Measurements from ENCODE around the gene SAMD8.

The SAMD8 gene

GRCh38 chr10:75111365-75111906 is at the start of gene SAMD8:
Gene SAMD8, plus strand, starts transcription at chr10:75111656. Its CDS starts 38,873 bp downstream, at chr10:75150529.
- peak; percentile 94 to 98 for DNase-seq (ENCODE audit: low spot score in 2 of 2)
- ATAC-seq = peak; percentile 90
- peaks cover 55% of the 10 kb centered on the region for H3K4me1 Mint-ChIP-seq
- peak within 1 kb of the TSS; percentile 93 for H3K4me3 Mint-ChIP-seq
- H3K9me3 Mint-ChIP-seq = no peaks in the 10 kb centered on the region
- H3K36me3 Mint-ChIP-seq = peaks cover 7% of the 10 kb centered on the region
- H3K27ac Mint-ChIP-seq = peak within 1 kb of the TSS; percentile 95

GRCh38 chr10:75061709-75062505 is 49.5 kb upstream of the SAMD8 start:
- Mint-ChIP-seq H3K4me1 (no peaks in the 10 kb centered on the region), H3K27ac (no peak overlapping the region), H3K4me3 (no peak overlapping the region), H3K36me3 (no peaks in the 10 kb centered on the region), H3K9me3 (no peaks in the 10 kb centered on the region)
- DNase-seq (ENCODE audit: low spot score in 2 of 2) = no peak
- no peak for ATAC-seq

GRCh38 chr10:75062506-75063299 is 48.8 kb upstream of the SAMD8 start:
- ATAC-seq = no peak
- Mint-ChIP-seq H3K4me1 (no peaks in the 10 kb centered on the region), H3K27ac (no peak overlapping the region), H3K36me3 (no peaks in the 10 kb centered on the region), H3K4me3 (no peak overlapping the region), H3K9me3 (no peaks in the 10 kb centered on the region)
- DNase-seq (ENCODE audit: low spot score in 2 of 2) = no peak

- H3K9me3 Mint-ChIP-seq = no peaks in the 10 kb centered on the region
- no peaks in the 10 kb centered on the region for H3K4me1 Mint-ChIP-seq
- no peak for ATAC-seq
- H3K27ac Mint-ChIP-seq = no peak overlapping the region
- DNase-seq (ENCODE audit: low spot score in 2 of 2) = no peak
- no peak overlapping the region for H3K4me3 Mint-ChIP-seq
- no peaks in the 10 kb centered on the region for H3K36me3 Mint-ChIP-seq
Measured at GRCh38 chr10:75063461-75064230, 47.8 kb upstream of the SAMD8 start.

DNA sequence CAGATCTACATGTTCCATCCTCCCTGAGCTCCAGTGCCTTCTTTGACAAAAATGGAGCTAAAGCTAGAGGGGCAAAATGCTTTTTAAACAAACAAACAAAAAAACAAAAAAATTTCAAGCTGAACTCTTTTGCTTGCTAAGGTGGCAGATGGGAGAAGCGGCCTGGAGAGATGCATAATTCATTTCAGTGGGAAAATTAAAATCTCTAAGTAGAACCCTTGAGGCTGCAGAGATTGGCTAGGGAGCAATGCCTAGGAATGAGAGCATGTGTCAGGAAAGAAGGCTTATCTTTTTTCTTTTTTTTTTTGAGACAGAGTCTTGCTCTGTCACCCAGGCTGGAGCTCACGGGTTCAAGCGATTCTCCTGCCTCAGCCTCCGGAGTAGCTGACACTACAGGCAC is 46.4 kb upstream of the SAMD8 start:
- no peak overlapping the region for H3K27ac Mint-ChIP-seq
- no peak for ATAC-seq
- no peaks in the 10 kb centered on the region for H3K36me3 Mint-ChIP-seq
- H3K4me3 Mint-ChIP-seq = no peak overlapping the region
- H3K9me3 Mint-ChIP-seq = no peaks in the 10 kb centered on the region
- peaks cover 5% of the 10 kb centered on the region for H3K4me1 Mint-ChIP-seq
- DNase-seq (ENCODE audit: low spot score in 2 of 2) = no peak

DNA sequence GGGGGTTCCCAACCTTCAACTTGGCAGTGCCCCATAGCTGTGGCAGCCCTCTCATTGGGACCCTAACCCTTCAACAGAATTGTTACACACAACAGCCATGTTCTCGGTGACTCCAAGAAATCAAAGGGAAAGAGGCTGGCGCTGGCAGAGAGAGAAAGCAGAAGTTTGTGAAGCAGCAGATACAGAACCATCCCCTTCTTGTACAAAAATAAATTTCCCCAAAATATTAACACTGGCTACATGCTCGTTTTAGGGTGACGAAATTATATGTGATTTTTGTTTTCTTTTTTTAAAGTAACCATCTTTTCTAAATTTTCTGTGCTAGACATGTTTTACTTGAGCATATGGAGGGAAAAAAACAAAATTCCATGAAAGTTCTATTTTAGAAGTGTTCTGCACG is 45.2 kb upstream of the SAMD8 start:
- Mint-ChIP-seq H3K4me3 (no peak overlapping the region), H3K4me1 (peaks cover 12% of the 10 kb centered on the region), H3K27ac (no peak overlapping the region), H3K9me3 (no peaks in the 10 kb centered on the region), H3K36me3 (no peaks in the 10 kb centered on the region)
- ATAC-seq (no peak), DNase-seq (ENCODE audit: low spot score in 2 of 2) (no peak)

GRCh38 chr10:75067272-75067671 is 44.2 kb upstream of the SAMD8 start:
- ATAC-seq = no peak
- Mint-ChIP-seq H3K36me3 (no peaks in the 10 kb centered on the region), H3K4me1 (peaks cover 12% of the 10 kb centered on the region), H3K27ac (no peak overlapping the region), H3K9me3 (no peaks in the 10 kb centered on the region), H3K4me3 (no peak overlapping the region)
- no peak for DNase-seq (ENCODE audit: low spot score in 2 of 2)

DNA sequence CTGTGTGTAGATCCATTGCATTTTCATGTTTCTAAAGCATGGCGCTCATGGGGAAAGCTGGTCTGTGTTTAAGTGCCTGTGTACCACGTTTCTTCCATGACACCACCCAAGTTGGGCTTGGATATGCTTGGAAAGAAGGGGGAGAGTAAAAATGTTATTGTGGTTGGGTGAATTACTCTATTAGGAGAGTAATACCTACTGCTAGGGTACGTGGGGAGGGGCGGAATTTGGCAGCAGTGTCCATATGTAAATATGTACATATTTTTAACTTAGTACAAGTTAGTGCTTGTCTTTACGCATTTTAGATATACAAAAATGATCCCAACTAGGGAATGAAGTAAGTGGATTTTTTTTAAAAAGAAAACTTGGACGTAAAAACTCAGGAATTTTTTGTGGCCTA is 42.9 kb upstream of the SAMD8 start:
- Mint-ChIP-seq H3K36me3 (no peaks in the 10 kb centered on the region), H3K4me3 (no peak overlapping the region), H3K4me1 (peaks cover 12% of the 10 kb centered on the region), H3K9me3 (no peaks in the 10 kb centered on the region), H3K27ac (no peak overlapping the region)
- DNase-seq (ENCODE audit: low spot score in 2 of 2) (no peak), ATAC-seq (no peak)

DNA sequence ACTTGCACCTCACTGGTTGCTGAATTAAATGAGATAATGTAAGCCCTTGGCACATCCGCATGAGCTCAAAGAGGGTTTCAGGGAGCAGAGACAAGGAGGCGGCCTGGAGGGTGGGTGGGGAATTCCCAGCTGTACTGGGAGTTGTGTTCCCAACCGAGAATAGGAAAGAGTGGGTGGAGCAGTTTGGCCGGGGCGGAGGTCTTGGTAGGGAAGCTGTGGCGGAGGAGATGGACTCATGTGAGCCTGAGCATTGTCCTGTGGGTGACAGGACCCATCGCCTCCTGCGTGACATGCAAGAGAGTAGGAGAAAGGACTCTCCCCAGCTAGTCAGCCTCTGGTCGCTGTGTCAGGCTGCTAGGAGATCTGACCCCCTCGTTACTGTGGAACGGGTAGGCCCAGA is 41.0 kb upstream of the SAMD8 start:
- Mint-ChIP-seq H3K27ac (no peak overlapping the region), H3K4me1 (peaks cover 22% of the 10 kb centered on the region), H3K9me3 (no peaks in the 10 kb centered on the region), H3K36me3 (no peaks in the 10 kb centered on the region), H3K4me3 (no peak overlapping the region)
- ATAC-seq = no peak
- no peak for DNase-seq (ENCODE audit: low spot score in 2 of 2)

GRCh38 chr10:75070961-75071428 is 40.5 kb upstream of the SAMD8 start:
- H3K4me3 Mint-ChIP-seq = no peak overlapping the region
- ATAC-seq = no peak
- no peaks in the 10 kb centered on the region for H3K9me3 Mint-ChIP-seq
- no peaks in the 10 kb centered on the region for H3K36me3 Mint-ChIP-seq
- H3K4me1 Mint-ChIP-seq = peaks cover 22% of the 10 kb centered on the region
- no peak for DNase-seq (ENCODE audit: low spot score in 2 of 2)
- H3K27ac Mint-ChIP-seq = no peak overlapping the region

- H3K4me1 Mint-ChIP-seq = peaks cover 22% of the 10 kb centered on the region
- no peaks in the 10 kb centered on the region for H3K36me3 Mint-ChIP-seq
- ATAC-seq (no peak), DNase-seq (ENCODE audit: low spot score in 2 of 2) (no peak)
- H3K27ac Mint-ChIP-seq = no peak overlapping the region
- no peak overlapping the region for H3K4me3 Mint-ChIP-seq
- no peaks in the 10 kb centered on the region for H3K9me3 Mint-ChIP-seq
Measured at GRCh38 chr10:75071756-75072155, 39.7 kb upstream of the SAMD8 start.

DNA sequence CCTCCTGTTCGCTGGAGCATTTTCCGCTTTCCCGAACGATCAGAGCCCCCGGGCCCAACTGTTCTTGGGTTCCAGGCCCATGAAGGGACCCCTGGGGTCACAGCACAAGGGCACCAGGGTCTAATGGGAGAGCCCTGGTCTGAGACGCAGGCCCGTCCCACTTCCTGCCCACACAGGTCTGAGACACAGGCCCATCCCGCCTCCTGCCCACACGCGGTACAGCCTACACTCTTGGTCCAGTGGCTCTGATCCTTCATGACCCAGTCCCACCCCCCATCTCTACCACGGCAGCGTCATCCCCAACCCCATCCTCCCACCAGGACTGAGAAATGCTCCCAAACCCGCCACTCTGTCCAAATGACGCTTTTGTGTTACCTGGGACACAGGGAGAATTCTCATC is 38.7 kb upstream of the SAMD8 start:
- Mint-ChIP-seq H3K27ac (no peak overlapping the region), H3K36me3 (no peaks in the 10 kb centered on the region), H3K4me1 (peaks cover 22% of the 10 kb centered on the region), H3K4me3 (no peak overlapping the region), H3K9me3 (no peaks in the 10 kb centered on the region)
- no peak for ATAC-seq
- DNase-seq (ENCODE audit: low spot score in 2 of 2) = no peak

- Mint-ChIP-seq H3K9me3 (no peaks in the 10 kb centered on the region), H3K36me3 (no peaks in the 10 kb centered on the region), H3K27ac (no peak overlapping the region), H3K4me1 (peaks cover 22% of the 10 kb centered on the region), H3K4me3 (no peak overlapping the region)
- no peak for DNase-seq (ENCODE audit: low spot score in 2 of 2)
- no peak for ATAC-seq
Measured at GRCh38 chr10:75073442-75073841, 38.0 kb upstream of the SAMD8 start.

- Mint-ChIP-seq H3K27ac (no peak overlapping the region), H3K4me3 (no peak overlapping the region), H3K9me3 (no peaks in the 10 kb centered on the region), H3K4me1 (peaks cover 18% of the 10 kb centered on the region), H3K36me3 (no peaks in the 10 kb centered on the region)
- no peak for ATAC-seq
- DNase-seq (ENCODE audit: low spot score in 2 of 2) = no peak
Measured at GRCh38 chr10:75074711-75075445, 36.6 kb upstream of the SAMD8 start.
